Spleen (tissue), 13 donors: ENCODE data around the gene WASHC2C. TPM values are rescaled to one million over a fixed set of nuclear protein-coding genes. Genes with fewer than 3 reads are reported as not detected.
A peak's percentile ranks its signal among the peaks of the same experiment; 100 is the strongest.
"Not testable (repeated sequence)": the region's sequence is repeated elsewhere in the genome, so short reads cannot be mapped to it uniquely, and the experiment has no call there.

ENCODE experiments used
- DNase-seq: peaks from one replicate; pipeline ENCODE4 v3.0.0-alpha.2; 2020
- H3K27ac ChIP-seq, 8 donors: fragments of 200-600 bp; sonication (generic) in 7 of 8; 1 replicate in 4 of 8; 2 replicates in 4 of 8; pipeline versions ENCODE4 v1.5.0 to v1.8.0; 2016 to 2021; ENCODE audit warnings: inconsistent platforms in 4 of 8, mild to moderate bottlenecking in 4 of 8, moderate library complexity in 1 of 8
- H3K27me3 ChIP-seq, 7 donors: fragments of 200-600 bp; sonication (generic) in 6 of 7; replicated peaks in 1 of 7; 1 replicate in 4 of 7; 2 replicates in 3 of 7; pipeline versions ENCODE4 v1.5.0 to v1.8.0; 2016 to 2021; ENCODE audit warnings: inconsistent platforms in 3 of 7, mild to moderate bottlenecking in 1 of 7
- H3K36me3 ChIP-seq, 6 donors: fragments of 200-600 bp; sonication (generic) in 5 of 6; 1 replicate in 4 of 6; 2 replicates in 2 of 6; pipeline versions ENCODE4 v1.5.0 to v1.8.0; 2016 to 2021; ENCODE audit warnings: inconsistent platforms in 2 of 6
- H3K4me1 ChIP-seq, 6 donors: fragments of 200-600 bp; sonication (generic) in 5 of 6; 1 replicate in 3 of 6; 2 replicates in 3 of 6; pipeline versions ENCODE4 v1.5.0 to v1.8.0; 2016 to 2021; ENCODE audit warnings: inconsistent platforms in 3 of 6
- H3K4me3 ChIP-seq, 8 donors: fragments of 200-600 bp; sonication (generic) in 7 of 8; 1 replicate in 4 of 8; 2 replicates in 4 of 8; pipeline versions ENCODE4 v1.5.0 to v1.8.0; 2016 to 2021; ENCODE audit warnings: inconsistent platforms in 4 of 8, mild to moderate bottlenecking in 4 of 8, moderate library complexity in 2 of 8
- H3K9me3 ChIP-seq, 8 donors: fragments of 200-600 bp; sonication (generic) in 7 of 8; 1 replicate in 4 of 8; 2 replicates in 4 of 8; pipeline versions ENCODE4 v1.5.0 to v1.8.0; 2016 to 2021; ENCODE audit warnings: inconsistent platforms in 4 of 8
- POLR2A ChIP-seq, 3 donors: fragments of 450-650 bp; IDR thresholded peaks; one replicate each; pipeline ENCODE4 v1.5.1; 2017; ENCODE audit warnings: antibody characterized with exemption in 3 of 3, mild to moderate bottlenecking in 1 of 3
- POLR2AphosphoS5 ChIP-seq, 3 donors: sonication (generic); formaldehyde crosslinking; IDR thresholded peaks; one replicate each; pipeline ENCODE4 v1.5.1; 2017; ENCODE audit warnings: antibody characterized with exemption in 3 of 3
- WGBS, 5 donors: extraction: QIAGEN DNeasy Blood & Tissue Kit in 3 of 5; methylation state at CpG; one replicate each; pipeline versions ENCODE4 v1.1.5 to v1.1.7; 2013 to 2018; 5-methylcytosine and 5-hydroxymethylcytosine counted together
- intact Hi-C: fragments of 100-400 bp; cut with DNase I; formaldehyde crosslinking; loops from one replicate; pipeline ENCODE4 v1.15.0; 2023; ENCODE audit warnings: low total_unique reads
- long read RNA-seq, 2 donors: transcript quantifications; one replicate each; lab custom pipeline, GENCODE V29; 2026
- polyA plus RNA-seq, 3 donors: library from polyadenylated mRNA; stranded (reverse); fragments of 200-250 nt; gene quantifications; one replicate each; pipeline ENCODE4 v1.2.1, GENCODE V29; 2013
- total RNA-seq, 7 donors: library from RNA; depleted of rRNA in 3 of 7; stranded (reverse); fragments of >200 nt in 3 of 7; fragmentation: NEBNext Ultra II Directional in 4 of 7; extraction: Animal tissue kit (Norgen Biotek cat#: 25700) in 4 of 7; gene quantifications; one replicate each; pipeline versions ENCODE4 v1.1.0 to v1.2.1, GENCODE V29; 2016 to 2021
- TF ChIP-seq, protein P1 (sequence below), 11 experiments: fragments of 200-600 bp in 7 of 11; fragments of 450-650 bp in 4 of 11; sonication (generic) in 4 of 11; IDR thresholded peaks in 8 of 11; conservative IDR thresholded peaks in 3 of 11; 1 replicate in 7 of 11; 2 replicates in 4 of 11; pipeline versions ENCODE4 v1.4.0 to v1.8.0; 2016 to 2021; ENCODE audit warnings: antibody characterized with exemption in 11 of 11, inconsistent platforms in 4 of 11, mild to moderate bottlenecking in 1 of 11
- donor health status: healthy with polysubstance abuse.
- donor health status: DM: no; HTN: no; CAD: no; lungs with moderate emphysema.
- donor health status: DM: no; HTN: no; CAD: no.
- donor health status: Bipolar disorder and iron deficiency.
- donor health status: healthy.
- donor health status: DM: no; HTN: no; CAD: no.
- donor health status: DM: yes; HTN: yes; CAD: no.

Gene WASHC2C, protein sequence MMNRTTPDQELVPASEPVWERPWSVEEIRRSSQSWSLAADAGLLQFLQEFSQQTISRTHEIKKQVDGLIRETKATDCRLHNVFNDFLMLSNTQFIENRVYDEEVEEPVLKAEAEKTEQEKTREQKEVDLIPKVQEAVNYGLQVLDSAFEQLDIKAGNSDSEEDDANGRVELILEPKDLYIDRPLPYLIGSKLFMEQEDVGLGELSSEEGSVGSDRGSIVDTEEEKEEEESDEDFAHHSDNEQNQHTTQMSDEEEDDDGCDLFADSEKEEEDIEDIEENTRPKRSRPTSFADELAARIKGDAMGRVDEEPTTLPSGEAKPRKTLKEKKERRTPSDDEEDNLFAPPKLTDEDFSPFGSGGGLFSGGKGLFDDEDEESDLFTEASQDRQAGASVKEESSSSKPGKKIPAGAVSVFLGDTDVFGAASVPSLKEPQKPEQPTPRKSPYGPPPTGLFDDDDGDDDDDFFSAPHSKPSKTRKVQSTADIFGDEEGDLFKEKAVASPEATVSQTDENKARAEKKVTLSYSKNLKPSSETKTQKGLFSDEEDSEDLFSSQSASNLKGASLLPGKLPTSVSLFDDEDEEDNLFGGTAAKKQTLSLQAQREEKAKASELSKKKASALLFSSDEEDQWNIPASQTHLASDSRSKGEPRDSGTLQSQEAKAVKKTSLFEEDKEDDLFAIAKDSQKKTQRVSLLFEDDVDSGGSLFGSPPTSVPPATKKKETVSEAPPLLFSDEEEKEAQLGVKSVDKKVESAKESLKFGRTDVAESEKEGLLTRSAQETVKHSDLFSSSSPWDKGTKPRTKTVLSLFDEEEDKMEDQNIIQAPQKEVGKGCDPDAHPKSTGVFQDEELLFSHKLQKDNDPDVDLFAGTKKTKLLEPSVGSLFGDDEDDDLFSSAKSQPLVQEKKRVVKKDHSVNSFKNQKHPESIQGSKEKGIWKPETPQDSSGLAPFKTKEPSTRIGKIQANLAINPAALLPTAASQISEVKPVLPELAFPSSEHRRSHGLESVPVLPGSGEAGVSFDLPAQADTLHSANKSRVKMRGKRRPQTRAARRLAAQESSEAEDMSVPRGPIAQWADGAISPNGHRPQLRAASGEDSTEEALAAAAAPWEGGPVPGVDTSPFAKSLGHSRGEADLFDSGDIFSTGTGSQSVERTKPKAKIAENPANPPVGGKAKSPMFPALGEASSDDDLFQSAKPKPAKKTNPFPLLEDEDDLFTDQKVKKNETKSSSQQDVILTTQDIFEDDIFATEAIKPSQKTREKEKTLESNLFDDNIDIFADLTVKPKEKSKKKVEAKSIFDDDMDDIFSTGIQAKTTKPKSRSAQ (N-terminal part only)
- 10 to 100 TPM; 36.5 to 65.2 (median 59.1) TPM for total RNA-seq
- polyA plus RNA-seq: 10 to 100 TPM; 17.9 to 29.4 (median 19.5) TPM
- long read RNA-seq, donor 1, partial matches to known transcripts: 0 of 1 reads
- long read RNA-seq, donor 1, other reads (novel, unspliced or antisense): 0 of 1 reads
- long read RNA-seq, donor 2, full-length matches to known transcripts: 1 of 1 reads
- long read RNA-seq, donor 2, partial matches to known transcripts: 0 of 1 reads
- long read RNA-seq, donor 2, other reads (novel, unspliced or antisense): 0 of 1 reads

GRCh38 chr10:45726703-45727420 is at the start of gene WASHC2C:
TSS of gene WASHC2C (plus strand) at chr10:45727266. CDS start at chr10:45727318, 52 bp downstream.
- Histone ChIP-seq H3K4me1 (peaks cover 0 to 26% (median 17%) of the 10 kb centered on the region in 6 donors), H3K27ac (peak within 1 kb of the TSS; percentile 84 to 95 (median 92)), H3K4me3 (peak within 1 kb of the TSS; percentile 67 to 90 (median 82)), H3K36me3 (peaks cover 0 to 16% (median 2%) of the 10 kb centered on the region in 6 donors)
- TF ChIP-seq POLR2A (IDR thresholded peaks at IDR 0.05): peak in 1 of 3 donors; percentile 31
- peak; percentile 79 to 92 (median 88) for TF ChIP-seq POLR2AphosphoS5 (IDR thresholded peaks at IDR 0.05)
- TF ChIP-seq, protein P1, sequence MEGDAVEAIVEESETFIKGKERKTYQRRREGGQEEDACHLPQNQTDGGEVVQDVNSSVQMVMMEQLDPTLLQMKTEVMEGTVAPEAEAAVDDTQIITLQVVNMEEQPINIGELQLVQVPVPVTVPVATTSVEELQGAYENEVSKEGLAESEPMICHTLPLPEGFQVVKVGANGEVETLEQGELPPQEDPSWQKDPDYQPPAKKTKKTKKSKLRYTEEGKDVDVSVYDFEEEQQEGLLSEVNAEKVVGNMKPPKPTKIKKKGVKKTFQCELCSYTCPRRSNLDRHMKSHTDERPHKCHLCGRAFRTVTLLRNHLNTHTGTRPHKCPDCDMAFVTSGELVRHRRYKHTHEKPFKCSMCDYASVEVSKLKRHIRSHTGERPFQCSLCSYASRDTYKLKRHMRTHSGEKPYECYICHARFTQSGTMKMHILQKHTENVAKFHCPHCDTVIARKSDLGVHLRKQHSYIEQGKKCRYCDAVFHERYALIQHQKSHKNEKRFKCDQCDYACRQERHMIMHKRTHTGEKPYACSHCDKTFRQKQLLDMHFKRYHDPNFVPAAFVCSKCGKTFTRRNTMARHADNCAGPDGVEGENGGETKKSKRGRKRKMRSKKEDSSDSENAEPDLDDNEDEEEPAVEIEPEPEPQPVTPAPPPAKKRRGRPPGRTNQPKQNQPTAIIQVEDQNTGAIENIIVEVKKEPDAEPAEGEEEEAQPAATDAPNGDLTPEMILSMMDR (IDR thresholded peaks at IDR 0.05 in 8 of 11, conservative IDR thresholded peaks at IDR 0.05 in 3 of 11): peak in 1 of 11 experiments; percentile 26
- intact Hi-C loops, H3K9me3 ChIP-seq, H3K27me3 ChIP-seq: not testable (repeated sequence)
- DNase-seq: peak; percentile 99
- 0% methylated on average over 29 to 49 of the region's 49 CpGs for WGBS, 5 donors

DNA sequence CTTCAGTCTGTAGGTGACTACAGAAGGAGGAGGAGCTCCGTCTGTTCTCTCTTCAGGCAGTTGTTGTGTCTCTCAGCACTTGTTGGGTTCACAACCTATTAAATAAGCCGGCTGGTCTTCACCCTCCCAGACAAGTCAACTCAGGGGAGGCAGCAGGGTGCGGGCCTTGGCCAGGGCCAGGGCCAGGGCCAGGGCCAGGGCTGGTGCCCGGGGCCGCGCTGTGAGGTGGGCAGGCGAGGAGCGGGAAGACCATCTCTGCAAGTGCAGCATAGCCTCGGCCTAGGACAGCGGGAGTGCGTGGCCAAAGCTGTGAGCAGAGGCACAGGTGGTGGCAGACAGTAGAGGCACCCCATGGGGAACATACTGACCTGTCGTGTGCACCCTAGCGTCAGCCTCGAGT is 48.6 kb upstream of the WASHC2C start:
- 80 to 100% (median 94%) methylated on average over 5 to 13 of the region's 14 CpGs for WGBS, 5 donors
- DNase-seq, H3K4me1 ChIP-seq, H3K27ac ChIP-seq, H3K9me3 ChIP-seq, H3K36me3 ChIP-seq, H3K27me3 ChIP-seq, H3K4me3 ChIP-seq: not testable (repeated sequence)
- intact Hi-C loops: loop anchor here (10.0 kb wide), 1 partner anchor 214 kb away; no protein-coding TSS in a partner anchor

DNA sequence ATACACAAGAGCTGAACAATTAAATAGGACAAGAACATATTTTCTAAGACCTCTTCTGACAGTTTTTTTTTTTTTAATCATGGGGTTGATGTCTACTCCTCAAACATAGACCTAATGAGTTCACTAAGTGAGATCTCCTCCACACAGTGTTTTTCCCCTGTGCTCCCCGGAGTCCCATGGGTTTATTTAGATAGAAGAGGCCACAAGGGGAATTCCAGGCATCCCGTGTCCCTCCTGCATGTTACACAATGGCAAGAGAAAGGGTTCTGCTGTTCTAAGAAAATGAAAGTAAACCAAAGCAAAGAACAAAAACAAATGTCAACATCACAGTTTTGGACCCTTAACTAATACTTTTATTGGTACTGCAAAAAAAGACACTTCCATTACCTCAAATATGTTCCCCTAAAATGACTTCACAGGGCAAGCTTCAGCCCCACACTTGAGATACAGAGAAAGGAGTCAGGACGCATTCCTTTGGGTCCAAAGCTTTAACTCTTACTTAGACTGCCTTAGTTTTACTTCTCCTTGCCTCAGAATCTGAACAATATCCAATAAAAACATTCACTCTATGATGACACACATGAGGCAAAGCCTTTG is 16.8 kb upstream of the WASHC2C start:
- peak overlapping the region in 4 of 8 donors; percentile 8 to 46 (median 20) for H3K27ac ChIP-seq
- DNase-seq, H3K4me1 ChIP-seq, intact Hi-C loops, H3K9me3 ChIP-seq, H3K36me3 ChIP-seq, H3K27me3 ChIP-seq, H3K4me3 ChIP-seq: not testable (repeated sequence)
- 26 to 60% (median 51%) methylated on average over 2 to 3 of the region's 3 CpGs for WGBS, 5 donors

GRCh38 chr10:45711223-45711622 is 15.8 kb upstream of the WASHC2C start:
- H3K36me3 ChIP-seq: peaks cover 0 to 10% (median 0%) of the 10 kb centered on the region in 6 donors
- H3K9me3 ChIP-seq, intact Hi-C loops, H3K4me1 ChIP-seq, H3K27me3 ChIP-seq, DNase-seq, H3K4me3 ChIP-seq: not testable (repeated sequence)
- H3K27ac ChIP-seq: peak overlapping the region in 2 of 8 donors; percentile 11 to 46
- WGBS, 5 donors: 51 to 84% (median 66%) methylated on average over 3 to 5 of the region's 5 CpGs

DNA sequence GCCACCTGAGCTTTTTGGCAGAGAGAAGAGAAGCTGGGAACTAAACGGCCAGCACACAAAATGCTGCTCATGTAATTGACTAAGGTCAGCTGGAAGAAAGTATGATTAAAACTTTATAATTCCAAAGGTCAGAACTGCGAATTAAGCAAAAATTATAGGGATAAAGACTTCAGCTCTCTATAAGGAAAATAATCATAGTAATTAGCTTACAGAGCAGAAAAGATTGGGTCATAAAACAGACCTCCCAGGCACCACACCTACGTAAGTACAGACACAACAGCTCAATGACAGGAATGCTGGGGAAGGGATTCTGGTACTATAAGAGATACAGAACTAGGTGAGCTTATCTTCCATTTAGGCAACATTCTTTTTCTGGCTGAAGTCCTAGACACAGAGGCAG is 10.0 kb upstream of the WASHC2C start:
- DNase-seq, H3K4me1 ChIP-seq, H3K27me3 ChIP-seq, H3K27ac ChIP-seq, intact Hi-C loops, H3K4me3 ChIP-seq, H3K9me3 ChIP-seq: not testable (repeated sequence)
- 74 to 84% (median 82%) methylated on average over 3 of the region's 3 CpGs for WGBS, 5 donors
- H3K36me3 ChIP-seq: peaks cover 0 to 19% (median 0%) of the 10 kb centered on the region in 6 donors

DNA sequence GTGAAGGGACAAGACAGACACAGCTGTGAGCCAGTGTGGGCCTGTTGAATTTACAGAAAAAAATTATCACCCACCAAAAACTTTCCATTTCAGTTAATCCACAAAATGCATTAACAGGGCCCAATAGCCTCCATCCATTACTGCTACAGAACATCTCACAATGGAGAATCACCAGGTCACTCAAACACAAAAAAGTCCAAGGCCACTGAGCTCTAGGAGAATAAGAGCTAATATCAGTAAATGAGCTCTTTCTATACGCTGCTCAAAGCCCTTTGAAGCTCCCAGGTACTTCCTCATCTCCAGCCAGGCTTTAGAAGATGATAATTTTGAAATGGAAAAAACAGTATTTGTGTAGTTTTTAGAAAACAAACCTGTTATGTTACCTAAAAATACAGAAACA is 9.4 kb upstream of the WASHC2C start:
- intact Hi-C loops, DNase-seq, H3K4me3 ChIP-seq, H3K27ac ChIP-seq, H3K27me3 ChIP-seq, H3K9me3 ChIP-seq, H3K4me1 ChIP-seq: not testable (repeated sequence)
- peaks cover 0 to 16% (median 0%) of the 10 kb centered on the region in 6 donors for H3K36me3 ChIP-seq
- WGBS, 5 donors: 54 to 80% (median 64%) methylated on average over 1 of the region's 1 CpG

DNA sequence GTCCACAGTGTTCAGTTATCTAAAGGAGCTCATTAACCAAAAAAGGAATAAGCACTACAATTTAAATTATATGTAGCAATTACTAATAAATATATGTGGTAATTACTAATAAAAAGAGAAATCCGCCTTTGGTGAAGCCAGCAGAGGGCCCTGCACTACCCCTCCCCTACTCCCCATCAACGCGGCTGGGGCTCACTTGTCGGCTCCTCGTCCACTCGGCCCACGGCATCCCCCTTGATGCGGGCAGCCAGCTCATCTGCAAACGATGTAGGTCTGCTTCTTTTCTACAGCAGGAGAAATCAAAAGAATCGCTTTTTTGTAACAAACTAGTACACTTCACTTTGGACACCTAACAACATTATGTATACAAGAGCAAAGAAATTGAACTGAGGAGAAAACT is 5.6 kb upstream of the WASHC2C start:
- H3K36me3 ChIP-seq, DNase-seq, H3K27ac ChIP-seq, H3K4me3 ChIP-seq, intact Hi-C loops, H3K27me3 ChIP-seq, H3K4me1 ChIP-seq, H3K9me3 ChIP-seq: not testable (repeated sequence)
- WGBS, 5 donors: 78 to 89% (median 86%) methylated on average over 8 to 10 of the region's 10 CpGs

- H3K27ac ChIP-seq, DNase-seq, H3K4me3 ChIP-seq, intact Hi-C loops, H3K36me3 ChIP-seq, H3K9me3 ChIP-seq, H3K27me3 ChIP-seq: not testable (repeated sequence)
- WGBS, 5 donors: 88 to 97% (median 92%) methylated on average over 10 to 11 of the region's 11 CpGs
- H3K4me1 ChIP-seq: peaks cover 0 to 20% (median 15%) of the 10 kb centered on the region in 6 donors
These were observed 3.2 kb upstream of the WASHC2C start for GRCh38 chr10:45723851-45724250.
